KMS-11 (cell line): Measurements from ENCODE around the gene TMEM151B.
"Not testable (repeated sequence)": the region's sequence is repeated elsewhere in the genome, so short reads cannot be mapped to it uniquely, and the experiment has no call there.

Experiments used
- H2AFZ ChIP-seq: fragments of 200-600 bp; sonication (generic); 2 replicates; pipeline ENCODE4 v1.6.1; 2016; ENCODE audit warnings: antibody characterized with exemption, mixed run types, low read depth
- H3K27ac ChIP-seq: fragments of 200-600 bp; sonication (generic); 2 replicates; pipeline ENCODE4 v1.6.1; 2016; ENCODE audit warnings: mild to moderate bottlenecking, mixed run types
- H3K27me3 ChIP-seq: fragments of 200-600 bp; sonication (generic); 2 replicates; pipeline ENCODE4 v1.6.1; 2017; ENCODE audit warnings: mild to moderate bottlenecking, low read depth, mixed run types, moderate library complexity; ENCODE audit not compliant: insufficient read depth
- H3K36me3 ChIP-seq: fragments of 200-600 bp; sonication (generic); 2 replicates; pipeline ENCODE4 v1.6.1; 2017; ENCODE audit warnings: mild to moderate bottlenecking, mixed run types; ENCODE audit not compliant: insufficient read depth
- H3K4me1 ChIP-seq: fragments of 200-600 bp; sonication (generic); 2 replicates; pipeline ENCODE4 v1.6.1; 2016; ENCODE audit warnings: mild to moderate bottlenecking, low read depth, mixed run types; ENCODE audit not compliant: poor library complexity, severe bottlenecking
- H3K4me2 ChIP-seq: fragments of 200-600 bp; sonication (generic); 2 replicates; pipeline ENCODE4 v1.7.0; 2016; ENCODE audit warnings: mild to moderate bottlenecking, mixed run types
- H3K4me3 ChIP-seq: fragments of 200-600 bp; sonication (generic); IDR thresholded peaks from 2 replicates; pipeline ENCODE4 v1.6.1; 2017; ENCODE audit warnings: low read depth, low read length, mixed read lengths; ENCODE audit not compliant: insufficient read depth
- H3K79me2 ChIP-seq: fragments of 200-600 bp; sonication (generic); 2 replicates; pipeline ENCODE4 v1.6.1; 2016; ENCODE audit warnings: low read depth, mixed run types; ENCODE audit not compliant: insufficient read depth
- H3K9ac ChIP-seq: fragments of 200-600 bp; sonication (generic); 2 replicates; pipeline ENCODE4 v1.6.1; 2016; ENCODE audit warnings: mild to moderate bottlenecking, mixed run types
- H4K20me1 ChIP-seq: fragments of 200-600 bp; sonication (generic); 2 replicates; pipeline ENCODE4 v1.6.1; 2016; ENCODE audit warnings: mild to moderate bottlenecking, mixed run types; ENCODE audit not compliant: insufficient read depth
- TF ChIP-seq, protein P1 (sequence below): fragments of 200-600 bp; sonication (generic); conservative IDR thresholded peaks from 2 replicates; pipeline ENCODE4 v1.6.1; 2017; ENCODE audit warnings: low read depth, mild to moderate bottlenecking, antibody characterized with exemption, low read length, moderate library complexity, mixed read lengths

Gene TMEM151B

DNA sequence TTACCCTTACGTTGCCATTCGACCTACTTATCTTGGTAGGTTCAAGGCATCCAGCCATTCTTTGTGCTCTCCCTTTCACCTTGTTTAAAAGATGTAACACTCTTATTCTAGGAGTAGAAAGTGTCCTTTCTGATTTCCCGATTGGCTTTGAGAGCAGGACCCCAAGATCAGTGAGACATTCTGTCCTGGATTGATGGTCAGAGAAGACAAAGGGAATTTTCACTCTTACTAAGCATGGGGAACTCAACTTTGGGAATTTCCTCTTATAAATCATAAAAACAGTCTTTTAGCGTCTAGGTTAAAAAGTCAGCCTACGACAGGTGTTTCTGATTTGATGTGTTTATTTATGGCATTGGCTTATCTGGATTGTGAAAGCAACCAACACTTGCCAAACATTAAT is 45.7 kb downstream of the TMEM151B start:
- Histone ChIP-seq H3K79me2 (peaks cover 13% of the 10 kb centered on the region; the same call in 1 of the 2 replicates), H3K36me3 (no peaks in the 10 kb centered on the region), H2AFZ (no peak overlapping the region), H3K4me1 (peaks cover 6% of the 10 kb centered on the region), H3K27me3 (no peaks in the 10 kb centered on the region), H3K9ac (no peak overlapping the region), H4K20me1 (no peaks in the 10 kb centered on the region), H3K4me2 (no peak overlapping the region), H3K27ac (no peak overlapping the region), H3K4me3 (no peak overlapping the region)
- TF ChIP-seq, protein P1, sequence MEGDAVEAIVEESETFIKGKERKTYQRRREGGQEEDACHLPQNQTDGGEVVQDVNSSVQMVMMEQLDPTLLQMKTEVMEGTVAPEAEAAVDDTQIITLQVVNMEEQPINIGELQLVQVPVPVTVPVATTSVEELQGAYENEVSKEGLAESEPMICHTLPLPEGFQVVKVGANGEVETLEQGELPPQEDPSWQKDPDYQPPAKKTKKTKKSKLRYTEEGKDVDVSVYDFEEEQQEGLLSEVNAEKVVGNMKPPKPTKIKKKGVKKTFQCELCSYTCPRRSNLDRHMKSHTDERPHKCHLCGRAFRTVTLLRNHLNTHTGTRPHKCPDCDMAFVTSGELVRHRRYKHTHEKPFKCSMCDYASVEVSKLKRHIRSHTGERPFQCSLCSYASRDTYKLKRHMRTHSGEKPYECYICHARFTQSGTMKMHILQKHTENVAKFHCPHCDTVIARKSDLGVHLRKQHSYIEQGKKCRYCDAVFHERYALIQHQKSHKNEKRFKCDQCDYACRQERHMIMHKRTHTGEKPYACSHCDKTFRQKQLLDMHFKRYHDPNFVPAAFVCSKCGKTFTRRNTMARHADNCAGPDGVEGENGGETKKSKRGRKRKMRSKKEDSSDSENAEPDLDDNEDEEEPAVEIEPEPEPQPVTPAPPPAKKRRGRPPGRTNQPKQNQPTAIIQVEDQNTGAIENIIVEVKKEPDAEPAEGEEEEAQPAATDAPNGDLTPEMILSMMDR: no peak

DNA sequence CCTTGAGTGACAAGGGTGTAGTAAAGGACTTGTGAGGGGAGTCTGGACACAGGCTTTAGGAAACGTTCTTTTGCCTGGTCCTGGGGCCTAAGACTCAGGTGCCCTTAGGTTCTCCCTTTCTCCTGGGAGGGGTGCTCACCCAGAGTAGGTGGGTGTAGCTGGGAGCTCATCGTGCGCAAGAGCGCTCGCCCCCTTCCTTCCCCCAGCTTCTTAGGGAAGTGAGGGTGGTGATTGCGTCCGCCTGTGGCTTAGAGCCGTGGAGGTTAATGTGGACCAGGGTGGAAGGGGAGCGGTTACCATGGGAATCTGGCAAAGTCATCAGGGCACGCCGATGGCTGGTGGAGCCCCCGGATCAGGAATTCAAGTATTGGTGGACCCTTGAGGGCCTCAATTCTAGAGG is 46.2 kb downstream of the TMEM151B start:
- no peak overlapping the region for H3K4me2 ChIP-seq
- no peak overlapping the region for H2AFZ ChIP-seq
- no peak overlapping the region for H3K9ac ChIP-seq
- H3K36me3 ChIP-seq: no peaks in the 10 kb centered on the region
- H3K4me1 ChIP-seq: peaks cover 6% of the 10 kb centered on the region
- H3K4me3 ChIP-seq: no peak overlapping the region
- H3K79me2 ChIP-seq: peaks cover 13% of the 10 kb centered on the region; the same call in 1 of the 2 replicates
- H3K27ac ChIP-seq: no peak overlapping the region
- no peaks in the 10 kb centered on the region for H3K27me3 ChIP-seq
- H4K20me1 ChIP-seq: no peaks in the 10 kb centered on the region
- TF ChIP-seq, protein P1: no peak

DNA sequence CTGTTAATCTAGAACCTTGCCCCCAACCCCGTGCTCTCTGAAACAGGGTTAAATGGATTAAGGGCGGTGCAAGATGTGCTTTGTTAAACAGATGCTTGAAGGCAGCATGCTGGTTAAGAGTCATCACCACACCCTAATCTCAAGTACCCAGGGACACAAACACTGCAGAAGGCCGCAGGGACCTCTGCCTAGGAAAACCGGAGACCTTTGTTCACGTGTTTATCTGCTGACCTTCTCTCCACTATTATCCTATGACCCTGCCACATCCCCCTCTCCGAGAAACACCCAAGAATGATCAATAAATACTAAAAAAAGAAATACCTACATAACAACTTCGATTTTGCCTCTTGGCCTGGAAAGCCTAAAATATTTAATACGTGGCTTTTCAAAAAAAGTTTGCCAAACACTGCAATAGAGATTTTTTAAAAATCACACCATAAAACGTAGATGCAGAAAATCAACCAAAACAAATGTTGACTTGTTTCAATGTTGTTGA is 46.9 kb downstream of the TMEM151B start:
- not testable (repeated sequence) for H3K4me3 ChIP-seq, H3K27ac ChIP-seq, H2AFZ ChIP-seq, H3K4me2 ChIP-seq, H3K27me3 ChIP-seq, H4K20me1 ChIP-seq, H3K4me1 ChIP-seq, H3K9ac ChIP-seq, H3K36me3 ChIP-seq, H3K79me2 ChIP-seq

DNA sequence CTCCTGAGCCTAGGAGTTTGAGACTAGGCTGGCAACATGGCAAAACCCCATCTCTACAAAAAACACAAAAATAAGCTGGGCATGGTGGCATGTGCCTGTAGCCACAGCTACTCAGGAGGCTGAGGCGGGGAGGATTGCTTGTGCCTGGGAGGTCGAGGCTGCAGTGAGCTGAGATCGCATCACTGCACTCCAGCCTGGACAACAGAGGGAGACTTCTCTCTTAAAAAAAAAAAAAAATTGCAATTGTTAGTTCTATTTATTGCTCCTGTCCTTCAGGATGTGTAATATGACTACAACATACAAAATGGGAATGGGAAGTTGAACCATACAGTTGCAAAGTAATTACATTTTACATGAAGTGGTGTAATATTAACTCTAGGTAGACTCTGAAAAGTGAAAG is 51.0 kb downstream of the TMEM151B start:
- Histone ChIP-seq H4K20me1 (no peaks in the 10 kb centered on the region), H2AFZ (no peak overlapping the region), H3K4me1 (no peaks in the 10 kb centered on the region), H3K27me3 (no peaks in the 10 kb centered on the region), H3K36me3 (no peaks in the 10 kb centered on the region), H3K27ac (no peak overlapping the region), H3K9ac (no peak overlapping the region), H3K79me2 (no peaks in the 10 kb centered on the region), H3K4me2 (no peak overlapping the region), H3K4me3 (no peak overlapping the region)
- TF ChIP-seq, protein P1: no peak

DNA sequence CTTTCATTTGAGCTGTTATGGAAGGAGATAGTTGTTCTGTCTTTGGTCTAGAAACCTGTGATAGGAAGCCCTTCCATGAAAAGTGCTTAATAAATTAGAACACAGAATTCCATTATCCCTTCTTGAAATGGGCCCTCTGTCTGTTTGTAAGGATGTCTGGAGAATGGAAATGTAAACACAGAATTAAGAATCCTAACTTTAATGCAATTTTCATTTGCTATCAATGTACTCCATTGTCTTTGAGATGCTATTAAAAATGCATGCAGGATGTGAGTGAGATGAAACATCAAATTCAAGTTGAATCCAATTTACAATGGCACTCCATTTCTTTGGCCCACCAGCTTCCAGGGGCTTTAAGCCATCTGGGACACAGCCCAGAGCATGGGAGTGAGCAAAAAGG is 56.8 kb downstream of the TMEM151B start:
- Histone ChIP-seq H3K79me2 (no peaks in the 10 kb centered on the region), H3K4me3 (no peak overlapping the region), H3K27ac (no peak overlapping the region), H2AFZ (no peak overlapping the region), H3K4me2 (no peak overlapping the region), H3K4me1 (no peaks in the 10 kb centered on the region), H4K20me1 (no peaks in the 10 kb centered on the region), H3K36me3 (no peaks in the 10 kb centered on the region), H3K27me3 (no peaks in the 10 kb centered on the region; the same call in 1 of the 2 replicates), H3K9ac (no peak overlapping the region)
- TF ChIP-seq, protein P1: no peak
